Fibroblast of mammary gland (primary cell): ENCODE results near the gene ASMTL.

Source experiments
- DNase-seq: peaks from one replicate; pipeline ENCODE4 v3.0.0-alpha.2; 2010; ENCODE audit warnings: low read depth
- H3K4me3 ChIP-seq: 2 replicates; pipeline ENCODE4 v1.5.1; 2011; ENCODE audit warnings: low read depth, mild to moderate bottlenecking, low read length, moderate library complexity; ENCODE audit not compliant: control insufficient read depth
- TF ChIP-seq, protein P1 (sequence below): conservative IDR thresholded peaks from 2 replicates; pipeline ENCODE4 v1.5.1; 2011; ENCODE audit warnings: low read depth, low read length, inconsistent platforms; ENCODE audit not compliant: control insufficient read depth, insufficient read depth

ASMTL gene

GRCh38 chrX:1360171-1360570 lies 92.5 kb downstream of the ASMTL start:
- DNase-seq: no peak
- TF ChIP-seq, protein P1, sequence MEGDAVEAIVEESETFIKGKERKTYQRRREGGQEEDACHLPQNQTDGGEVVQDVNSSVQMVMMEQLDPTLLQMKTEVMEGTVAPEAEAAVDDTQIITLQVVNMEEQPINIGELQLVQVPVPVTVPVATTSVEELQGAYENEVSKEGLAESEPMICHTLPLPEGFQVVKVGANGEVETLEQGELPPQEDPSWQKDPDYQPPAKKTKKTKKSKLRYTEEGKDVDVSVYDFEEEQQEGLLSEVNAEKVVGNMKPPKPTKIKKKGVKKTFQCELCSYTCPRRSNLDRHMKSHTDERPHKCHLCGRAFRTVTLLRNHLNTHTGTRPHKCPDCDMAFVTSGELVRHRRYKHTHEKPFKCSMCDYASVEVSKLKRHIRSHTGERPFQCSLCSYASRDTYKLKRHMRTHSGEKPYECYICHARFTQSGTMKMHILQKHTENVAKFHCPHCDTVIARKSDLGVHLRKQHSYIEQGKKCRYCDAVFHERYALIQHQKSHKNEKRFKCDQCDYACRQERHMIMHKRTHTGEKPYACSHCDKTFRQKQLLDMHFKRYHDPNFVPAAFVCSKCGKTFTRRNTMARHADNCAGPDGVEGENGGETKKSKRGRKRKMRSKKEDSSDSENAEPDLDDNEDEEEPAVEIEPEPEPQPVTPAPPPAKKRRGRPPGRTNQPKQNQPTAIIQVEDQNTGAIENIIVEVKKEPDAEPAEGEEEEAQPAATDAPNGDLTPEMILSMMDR: no peak
- no peak overlapping the region for H3K4me3 ChIP-seq

DNA sequence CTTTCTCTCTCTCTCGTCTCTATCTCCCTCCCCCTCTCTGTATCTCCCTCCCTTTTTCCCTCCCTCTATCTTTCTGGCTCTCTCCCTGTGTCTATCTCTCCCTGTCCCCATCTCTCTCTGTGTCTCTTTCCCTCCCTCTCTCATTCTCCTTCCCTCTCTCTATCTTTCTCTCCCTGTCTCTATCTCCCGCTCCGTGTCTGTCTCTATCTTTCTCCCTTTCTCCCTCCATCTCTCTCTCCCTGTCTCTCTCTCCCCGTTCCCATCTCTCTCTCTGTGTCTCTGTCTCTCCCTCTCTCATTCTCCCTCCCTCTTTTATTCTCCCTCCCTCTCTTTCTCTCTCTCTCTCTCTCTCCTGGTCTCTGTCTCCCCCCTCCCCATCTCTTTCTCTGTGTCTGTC lies 93.2 kb downstream of the ASMTL start:
- TF ChIP-seq, protein P1: no peak
- DNase-seq: no peak
- H3K4me3 ChIP-seq: no peak overlapping the region

DNA sequence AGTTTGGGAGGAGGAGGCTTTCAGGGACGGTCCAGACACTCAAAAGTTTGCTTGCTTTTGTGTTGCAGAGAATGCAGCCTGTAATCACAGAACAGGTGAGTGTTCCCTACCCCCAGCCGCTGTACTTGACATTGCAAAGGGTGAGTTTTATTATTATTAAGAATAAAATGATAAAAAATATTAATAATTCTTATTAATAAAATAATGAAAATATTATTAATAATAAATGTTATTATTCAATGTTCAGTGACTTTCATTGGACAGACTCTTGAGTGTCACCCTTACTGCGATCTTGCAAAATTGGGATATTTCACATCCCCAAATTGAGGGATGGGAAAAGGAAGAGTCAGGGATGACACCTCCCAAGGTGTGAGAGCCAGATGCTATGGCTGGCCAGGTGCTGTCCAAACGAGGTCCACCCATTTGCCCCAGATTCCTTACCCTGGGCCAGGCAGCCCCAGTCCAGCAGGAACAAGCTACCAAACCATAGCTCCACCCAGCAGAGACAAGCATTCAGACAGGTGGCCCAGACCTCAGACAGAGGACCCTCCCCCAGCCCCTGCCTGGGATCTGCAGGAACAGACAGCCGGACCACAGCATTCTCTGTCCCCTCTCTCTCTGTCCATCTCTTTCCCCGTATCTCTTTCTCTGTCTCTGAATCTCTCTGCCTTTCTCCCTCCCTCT lies 93.8 kb downstream of the ASMTL start:
- H3K4me3 ChIP-seq: no peak overlapping the region
- TF ChIP-seq, protein P1: no peak
- DNase-seq: no peak

GRCh38 chrX:1357993-1358392 lies 94.7 kb downstream of the ASMTL start:
- TF ChIP-seq, protein P1: no peak
- DNase-seq: no peak
- H3K4me3 ChIP-seq: no peak overlapping the region

DNA sequence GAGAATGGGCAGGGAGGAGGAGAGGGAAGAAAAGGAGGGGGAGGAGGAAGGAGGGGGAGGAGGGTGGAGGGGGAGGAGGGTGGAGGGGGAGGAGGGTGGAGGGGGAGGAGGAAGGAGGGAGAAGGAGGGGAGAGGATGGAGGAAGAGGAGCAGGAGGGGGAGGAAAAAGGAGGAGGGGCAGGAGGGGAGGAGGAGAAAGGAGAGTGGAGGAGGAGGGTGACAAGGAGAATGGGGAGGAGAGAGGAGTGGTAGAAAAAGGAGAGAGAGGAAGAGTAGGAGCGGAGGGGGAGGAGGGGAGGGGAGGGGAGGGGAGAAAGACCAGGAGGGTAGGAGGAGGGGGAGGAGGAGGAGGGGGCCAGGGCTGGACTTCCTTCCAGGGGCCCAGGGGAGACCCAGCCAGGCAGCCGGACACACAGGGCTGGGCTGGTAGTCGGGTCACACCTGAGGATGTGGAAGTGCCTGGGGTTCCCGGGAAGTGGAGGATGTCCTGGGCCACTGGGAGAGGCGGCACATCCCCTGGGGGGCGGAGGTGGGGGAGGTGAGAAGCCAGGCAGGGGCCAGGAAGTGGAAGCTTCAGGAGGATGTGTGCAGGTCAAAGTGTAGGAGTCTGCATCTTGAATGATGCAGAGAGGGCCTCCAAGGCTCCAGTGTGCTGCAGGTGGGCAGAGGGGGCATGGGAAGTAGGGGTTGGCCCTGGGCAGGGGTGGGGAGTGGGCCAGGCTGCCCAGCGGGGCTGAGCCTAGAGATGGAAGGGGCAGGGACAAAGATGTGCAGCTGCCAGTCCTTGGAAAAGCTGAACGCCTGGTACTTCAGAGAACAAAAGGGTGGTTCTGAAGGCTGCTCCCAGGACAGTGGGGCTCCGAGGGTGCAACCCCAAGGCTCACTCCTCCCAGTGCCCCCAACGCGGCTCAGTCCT lies 97.3 kb downstream of the ASMTL start:
- no peak overlapping the region for H3K4me3 ChIP-seq
- no peak for DNase-seq
- TF ChIP-seq, protein P1: no peak

DNA sequence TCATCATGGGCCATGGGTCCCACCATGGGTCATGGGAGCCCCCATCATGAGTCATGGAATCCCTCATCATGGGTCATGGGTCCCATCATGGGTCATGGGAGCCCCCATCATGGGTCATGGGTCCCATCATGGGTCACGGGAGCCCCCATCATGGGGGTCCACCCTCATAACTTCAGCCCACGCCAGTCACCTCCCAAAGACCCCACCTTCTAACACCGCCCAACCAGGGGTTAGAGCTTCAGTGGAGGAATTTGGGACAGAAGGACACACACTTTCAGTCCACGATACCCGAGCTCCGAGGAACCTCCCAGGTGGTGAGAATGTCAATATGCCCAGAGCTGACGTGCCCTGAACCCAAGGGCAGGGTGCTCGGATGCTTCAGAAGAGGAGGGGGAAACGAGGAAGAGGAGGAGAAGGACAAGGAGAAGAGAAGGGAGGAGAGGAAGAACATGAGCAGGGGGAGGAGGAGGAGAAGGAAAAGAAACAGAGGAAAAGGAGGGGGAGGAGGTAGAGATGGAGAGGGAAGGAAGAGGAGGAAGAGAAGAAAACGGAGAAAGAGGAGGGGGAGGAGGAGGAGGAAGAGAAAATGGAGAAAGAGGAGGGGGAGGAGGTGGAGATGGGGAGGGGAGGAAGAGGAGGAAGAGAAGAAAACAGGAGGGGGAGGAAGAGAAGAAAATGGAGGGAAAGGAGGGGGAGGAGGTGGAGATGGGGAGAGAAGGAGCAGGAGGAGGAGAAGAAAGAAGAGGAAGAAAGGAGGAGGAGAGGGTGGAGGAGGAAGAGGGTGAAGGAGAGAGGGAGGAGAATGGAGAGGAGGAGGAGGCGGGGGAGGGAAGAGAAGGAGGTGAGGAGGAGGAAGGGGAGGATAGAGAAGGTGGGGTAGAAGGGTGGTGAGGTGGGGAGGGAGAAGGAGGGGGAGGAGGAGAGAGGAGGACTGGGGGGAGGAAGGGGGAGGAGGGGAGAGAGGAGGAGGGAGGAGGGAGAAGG lies 98.4 kb downstream of the ASMTL start:
- TF ChIP-seq, protein P1: no peak
- DNase-seq: no peak
- no peak overlapping the region for H3K4me3 ChIP-seq
